ENCODE measurements around the gene TGFBR2. TPM values are rescaled to one million over a fixed set of nuclear protein-coding genes. Genes with fewer than 3 reads are reported as not detected.

The TGFBR2 gene
- total RNA-seq, 1 experiment from 2014 or later = 103 TPM

- POLR2A ChIA-PET = no interaction called here
- Mint-ChIP-seq H3K36me3 (ENCODE audit: insufficient read depth, unreplicated experiment) (no peaks in the 10 kb centered on the region), H3K9me3 (ENCODE audit: unreplicated experiment) (peaks cover 6% of the 10 kb centered on the region), H3K27ac (ENCODE audit: low read depth, unreplicated experiment) (no peak overlapping the region), H3K4me3 (ENCODE audit: unreplicated experiment) (no peak overlapping the region), H3K27me3 (ENCODE audit: insufficient read depth, unreplicated experiment) (no peaks in the 10 kb centered on the region), H3K4me1 (ENCODE audit: insufficient read depth, unreplicated experiment) (peaks cover 5% of the 10 kb centered on the region)
- no peak for DNase-seq (ENCODE audit: unreplicated experiment)
- intact Hi-C loops (cut with micrococcal nuclease) = no loop called here
- no peak for TF ChIP-seq CTCF (IDR thresholded peaks at IDR 0.05; ENCODE audit: unreplicated experiment)
- BruUV-seq (replicated peaks) = no TSS peak
- CTCF ChIA-PET = no interaction called here
These were observed 104.8 kb downstream of the TGFBR2 start for GRCh38 chr3:30711151-30711550.

- POLR2A ChIA-PET = no interaction called here
- H3K27me3 Mint-ChIP-seq (ENCODE audit: insufficient read depth, unreplicated experiment) = no peaks in the 10 kb centered on the region
- intact Hi-C loops (cut with micrococcal nuclease) = no loop called here
These were observed 105.5 kb downstream of the TGFBR2 start for GRCh38 chr3:30711867-30712266.

GRCh38 chr3:30712991-30713390, 106.6 kb downstream of the TGFBR2 start:
- intact Hi-C loops (cut with micrococcal nuclease) = no loop called here
- CTCF ChIA-PET = no interaction called here
- DNase-seq (ENCODE audit: unreplicated experiment) = no peak
- H3K4me1 Mint-ChIP-seq (ENCODE audit: insufficient read depth, unreplicated experiment) = peaks cover 5% of the 10 kb centered on the region
- POLR2A ChIA-PET = interaction anchor here (0.7 kb wide), 1 partner anchor 22 kb away, joined by 3 read pairs; no protein-coding TSS in a partner anchor
- peaks cover 6% of the 10 kb centered on the region for H3K9me3 Mint-ChIP-seq (ENCODE audit: unreplicated experiment)
- H3K36me3 Mint-ChIP-seq (ENCODE audit: insufficient read depth, unreplicated experiment) = no peaks in the 10 kb centered on the region
- H3K27ac Mint-ChIP-seq (ENCODE audit: low read depth, unreplicated experiment) = no peak overlapping the region
- H3K27me3 Mint-ChIP-seq (ENCODE audit: insufficient read depth, unreplicated experiment) = no peaks in the 10 kb centered on the region
- TF ChIP-seq CTCF (IDR thresholded peaks at IDR 0.05; ENCODE audit: unreplicated experiment) = no peak
- no peak overlapping the region for H3K4me3 Mint-ChIP-seq (ENCODE audit: unreplicated experiment)
- no TSS peak for BruUV-seq (replicated peaks)

More at GRCh38 chr3:30711867-30712266, 105.5 kb downstream of the TGFBR2 start:
- CTCF ChIA-PET = interaction anchor here (0.6 kb wide), 1 partner anchor 19 kb away, joined by 4 read pairs; no protein-coding TSS in a partner anchor
- H3K27ac Mint-ChIP-seq (ENCODE audit: low read depth, unreplicated experiment) = no peak overlapping the region
- no peak for TF ChIP-seq CTCF (IDR thresholded peaks at IDR 0.05; ENCODE audit: unreplicated experiment)
- H3K36me3 Mint-ChIP-seq (ENCODE audit: insufficient read depth, unreplicated experiment) = no peaks in the 10 kb centered on the region
- H3K4me3 Mint-ChIP-seq (ENCODE audit: unreplicated experiment) = no peak overlapping the region
- peaks cover 5% of the 10 kb centered on the region for H3K4me1 Mint-ChIP-seq (ENCODE audit: insufficient read depth, unreplicated experiment)
- BruUV-seq (replicated peaks) = no TSS peak
- DNase-seq (ENCODE audit: unreplicated experiment) = no peak
- H3K9me3 Mint-ChIP-seq (ENCODE audit: unreplicated experiment) = peaks cover 6% of the 10 kb centered on the region

GRCh38 chr3:30713885-30714503, 107.6 kb downstream of the TGFBR2 start:
- POLR2A ChIA-PET = interaction anchor here (0.7 to 1.3 kb wide), 2 partner anchors 10 to 23 kb away, joined by 3 read pairs; no protein-coding TSS in a partner anchor
- no peak for DNase-seq (ENCODE audit: unreplicated experiment)
- Mint-ChIP-seq H3K27ac (ENCODE audit: low read depth, unreplicated experiment) (no peak overlapping the region), H3K36me3 (ENCODE audit: insufficient read depth, unreplicated experiment) (no peaks in the 10 kb centered on the region), H3K4me3 (ENCODE audit: unreplicated experiment) (no peak overlapping the region), H3K27me3 (ENCODE audit: insufficient read depth, unreplicated experiment) (no peaks in the 10 kb centered on the region), H3K4me1 (ENCODE audit: insufficient read depth, unreplicated experiment) (no peaks in the 10 kb centered on the region), H3K9me3 (ENCODE audit: unreplicated experiment) (no peaks in the 10 kb centered on the region)
- TF ChIP-seq CTCF (IDR thresholded peaks at IDR 0.05; ENCODE audit: unreplicated experiment) = no peak
- BruUV-seq (replicated peaks) = no TSS peak
- intact Hi-C loops (cut with micrococcal nuclease) = no loop called here
- CTCF ChIA-PET = no interaction called here

Data from MCF 10A (cell line).